Astrocyte (in vitro differentiated cells and primary cell): ENCODE data around the gene VCAM1.

Source experiments
- EZH2 ChIP-seq: IDR thresholded peaks from 2 replicates; pipeline ENCODE4 v1.6.1; 2012; ENCODE audit warnings: mild to moderate bottlenecking, low read length, inconsistent platforms; ENCODE audit not compliant: insufficient read depth
- TF ChIP-seq, protein P1 (sequence below): IDR thresholded peaks from 2 replicates; pipeline ENCODE4 v1.5.1; 2011; ENCODE audit warnings: low read depth, mild to moderate bottlenecking, inconsistent platforms, low read length, moderate library complexity; ENCODE audit not compliant: insufficient read depth

DNA sequence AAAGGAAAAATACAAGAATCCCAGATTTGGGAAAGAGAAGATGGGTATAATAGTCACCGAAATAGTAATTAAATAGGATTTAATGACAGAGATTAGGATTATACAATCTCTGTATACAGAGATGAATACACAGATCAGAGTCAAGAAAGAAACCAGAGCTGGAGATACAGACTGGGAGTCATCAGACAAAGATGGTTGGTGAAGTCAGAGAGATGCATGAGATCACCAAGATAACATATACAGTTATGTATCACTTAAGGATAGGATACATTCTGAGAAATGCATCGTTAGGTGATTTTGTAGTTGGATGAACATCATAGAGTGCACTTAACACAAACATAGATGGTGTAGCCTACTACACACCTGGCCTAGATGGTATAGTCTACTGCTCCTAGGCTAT, 49.8 kb downstream of the VCAM1 start:
- TF ChIP-seq, protein P1, sequence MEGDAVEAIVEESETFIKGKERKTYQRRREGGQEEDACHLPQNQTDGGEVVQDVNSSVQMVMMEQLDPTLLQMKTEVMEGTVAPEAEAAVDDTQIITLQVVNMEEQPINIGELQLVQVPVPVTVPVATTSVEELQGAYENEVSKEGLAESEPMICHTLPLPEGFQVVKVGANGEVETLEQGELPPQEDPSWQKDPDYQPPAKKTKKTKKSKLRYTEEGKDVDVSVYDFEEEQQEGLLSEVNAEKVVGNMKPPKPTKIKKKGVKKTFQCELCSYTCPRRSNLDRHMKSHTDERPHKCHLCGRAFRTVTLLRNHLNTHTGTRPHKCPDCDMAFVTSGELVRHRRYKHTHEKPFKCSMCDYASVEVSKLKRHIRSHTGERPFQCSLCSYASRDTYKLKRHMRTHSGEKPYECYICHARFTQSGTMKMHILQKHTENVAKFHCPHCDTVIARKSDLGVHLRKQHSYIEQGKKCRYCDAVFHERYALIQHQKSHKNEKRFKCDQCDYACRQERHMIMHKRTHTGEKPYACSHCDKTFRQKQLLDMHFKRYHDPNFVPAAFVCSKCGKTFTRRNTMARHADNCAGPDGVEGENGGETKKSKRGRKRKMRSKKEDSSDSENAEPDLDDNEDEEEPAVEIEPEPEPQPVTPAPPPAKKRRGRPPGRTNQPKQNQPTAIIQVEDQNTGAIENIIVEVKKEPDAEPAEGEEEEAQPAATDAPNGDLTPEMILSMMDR: no peak
- no peak for TF ChIP-seq EZH2
